GM12891 (cell line): ENCODE results near the gene GPR55.

Source experiments
- DNase-seq: peaks from one replicate; pipeline ENCODE4 v3.0.0; 2011; ENCODE audit warnings: low spot score; ENCODE audit not compliant: insufficient read length
- FAIRE-seq: peaks from 2 replicates; lab custom pipeline; 2011; peaks lifted over from hg19 to GRCh38; lab: Jason Lieb, UNC
- PAX5 ChIP-seq: IDR thresholded peaks from 2 replicates; pipeline ENCODE4 v1.6.1; 2011; ENCODE audit warnings: low read length, moderate library complexity, mild to moderate bottlenecking; ENCODE audit not compliant: insufficient read depth, severe bottlenecking
- POLR2A ChIP-seq: IDR thresholded peaks from 2 replicates; pipeline ENCODE4 v1.6.1; 2011; ENCODE audit warnings: low read depth, low read length, control low read depth
- POLR2AphosphoS5 ChIP-seq: IDR thresholded peaks from 2 replicates; pipeline ENCODE4 v1.6.1; 2011; ENCODE audit warnings: low read depth, low read length, control low read depth
- POU2F2 ChIP-seq: IDR thresholded peaks from 2 replicates; pipeline ENCODE4 v1.6.1; 2011; ENCODE audit warnings: low read depth, mild to moderate bottlenecking, control low read depth, low read length, moderate library complexity
- SPI1 ChIP-seq: IDR thresholded peaks from 2 replicates; pipeline ENCODE4 v1.6.1; 2011; ENCODE audit warnings: low read depth, low read length, control low read depth
- TAF1 ChIP-seq: IDR thresholded peaks from 2 replicates; pipeline ENCODE4 v1.6.1; 2011; ENCODE audit warnings: low read depth, low read length, control low read depth

Gene GPR55

DNA sequence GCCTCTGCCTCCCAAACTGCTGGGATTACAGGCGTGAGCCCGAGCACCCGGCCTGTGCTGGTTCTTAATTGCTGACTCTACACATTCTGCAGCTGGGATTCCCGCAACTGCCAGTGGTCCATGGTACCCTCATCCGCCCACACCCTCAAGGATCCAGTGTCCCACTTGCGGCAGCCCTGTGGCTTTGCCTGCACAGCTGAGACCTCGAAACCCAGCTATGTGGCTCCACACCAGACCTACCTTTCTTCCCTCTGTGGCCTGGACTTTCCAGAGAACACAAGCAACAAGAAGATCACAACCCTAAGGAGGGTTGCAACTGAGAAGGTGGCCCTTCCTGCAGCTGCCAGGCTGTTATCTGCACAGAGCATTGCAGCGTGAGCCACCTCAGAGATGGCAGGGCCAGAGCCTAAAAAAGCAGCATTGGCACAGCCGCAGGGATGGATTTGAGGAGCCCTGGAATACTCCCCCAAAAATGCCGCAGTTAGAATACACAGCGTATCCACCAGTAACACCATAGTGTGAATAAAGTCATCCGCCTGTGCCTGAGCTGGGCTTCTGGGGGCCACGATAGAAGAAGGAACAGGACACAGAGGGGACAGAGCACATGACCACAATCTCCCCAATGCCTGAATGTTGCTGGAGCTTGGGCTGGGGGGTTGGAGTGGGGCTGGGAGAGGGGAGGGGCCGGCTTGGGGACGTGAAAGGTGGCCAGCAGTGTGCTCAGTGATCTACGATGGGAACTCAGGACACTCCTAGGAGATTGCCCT lies 1.9 kb downstream of the GPR55 start:
- TF ChIP-seq TAF1 (peak; percentile 34; the same call in 1 of the 2 replicates), POLR2AphosphoS5 (no peak; the same call in 1 of the 2 replicates)
- DNase-seq (no peak), FAIRE-seq (peak; percentile 87)

DNA sequence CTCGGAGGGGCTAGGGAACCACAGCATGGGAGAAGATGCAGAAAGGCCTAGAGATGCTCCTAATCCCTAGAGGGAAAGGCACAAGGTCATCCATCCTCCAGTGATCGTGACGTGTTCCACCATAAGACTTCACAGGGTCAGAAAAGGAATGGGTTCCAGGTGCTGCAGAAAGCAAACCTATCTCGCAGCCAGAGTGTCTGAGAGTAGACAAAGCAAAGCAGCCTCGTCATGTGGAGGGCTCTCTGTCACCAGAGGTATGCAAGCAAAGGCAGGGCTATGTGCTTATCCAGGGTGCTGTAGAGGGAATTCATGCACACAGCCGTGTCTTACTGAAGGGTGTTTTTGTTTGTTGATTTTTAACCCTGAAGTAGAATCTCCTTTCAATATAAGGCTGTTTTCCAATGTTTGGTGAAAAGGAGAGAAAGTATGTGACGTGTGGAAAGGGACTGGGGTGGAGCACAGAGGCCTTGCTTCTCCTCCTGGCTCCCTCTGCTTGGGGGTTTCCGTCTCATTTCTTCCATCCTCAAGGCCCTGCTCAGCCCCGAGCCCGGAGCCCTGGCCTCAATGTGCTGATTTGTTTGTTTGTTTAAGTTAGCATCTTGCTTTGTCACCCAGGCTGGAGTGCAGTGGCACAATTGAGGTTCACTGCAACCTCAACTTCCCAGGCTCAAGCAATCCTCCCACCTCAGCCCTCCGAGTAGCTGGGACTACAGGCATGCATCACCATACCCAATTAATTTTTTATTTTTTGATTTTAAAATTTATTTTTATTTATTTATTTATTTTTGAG lies 3.0 kb downstream of the GPR55 start:
- DNase-seq (no peak), FAIRE-seq (peak; percentile 66)
- TF ChIP-seq TAF1 (no peak), PAX5 (no peak), POLR2A (peak; percentile 54), SPI1 (no peak), POU2F2 (peak; percentile 12; the same call in 1 of the 2 replicates), POLR2AphosphoS5 (no peak; the same call in 1 of the 2 replicates)

DNA sequence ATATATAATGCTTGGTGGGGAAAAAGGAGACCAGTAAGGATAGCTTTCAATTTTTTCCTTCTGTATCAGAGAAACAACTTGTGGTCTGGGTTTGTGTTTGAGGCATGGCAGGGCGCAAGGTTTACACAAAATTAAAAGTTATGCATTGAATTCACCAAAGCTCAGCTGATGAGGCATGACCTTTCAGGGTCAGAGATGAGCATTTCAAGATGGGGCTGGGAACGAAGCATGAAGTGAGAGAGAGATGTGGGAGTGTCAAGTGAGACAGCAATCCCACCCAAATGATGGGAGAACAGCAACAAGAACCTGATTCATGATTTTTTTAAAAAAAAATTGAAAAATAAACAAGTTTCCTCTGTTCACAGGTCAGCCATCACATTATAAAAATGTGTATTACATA lies 4.9 kb downstream of the GPR55 start:
- FAIRE-seq = peak; percentile 82

DNA sequence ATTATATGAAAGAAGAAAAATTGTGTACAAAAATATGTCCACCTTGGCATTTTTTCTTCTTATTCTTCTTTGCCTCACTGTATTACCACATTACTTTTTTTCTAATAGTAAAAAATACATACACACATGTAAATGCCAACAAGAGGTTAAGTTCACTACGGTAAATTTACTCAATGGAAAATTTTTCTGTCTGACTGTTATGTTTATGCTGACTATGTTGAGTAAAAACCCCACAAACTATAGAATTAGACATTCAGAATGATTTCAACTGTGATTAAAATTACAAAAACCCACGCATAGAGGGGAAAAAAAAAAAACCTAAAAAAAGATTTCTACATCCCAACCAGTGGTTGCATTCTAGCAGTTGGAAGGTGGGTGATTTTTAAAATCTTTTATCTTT lies 5.4 kb downstream of the GPR55 start:
- TF ChIP-seq POLR2AphosphoS5 = no peak
- no peak for TF ChIP-seq POLR2A
- TF ChIP-seq SPI1 = no peak
- TF ChIP-seq PAX5 = no peak
- no peak for TF ChIP-seq POU2F2
- TF ChIP-seq TAF1 = no peak
- DNase-seq (no peak), FAIRE-seq (no peak)

More for the DNA sequence above, 4.9 kb downstream of the GPR55 start:
- peak; percentile 48; the same call in 1 of the 2 replicates for TF ChIP-seq TAF1
- TF ChIP-seq PAX5 = no peak
- DNase-seq = no peak

DNA sequence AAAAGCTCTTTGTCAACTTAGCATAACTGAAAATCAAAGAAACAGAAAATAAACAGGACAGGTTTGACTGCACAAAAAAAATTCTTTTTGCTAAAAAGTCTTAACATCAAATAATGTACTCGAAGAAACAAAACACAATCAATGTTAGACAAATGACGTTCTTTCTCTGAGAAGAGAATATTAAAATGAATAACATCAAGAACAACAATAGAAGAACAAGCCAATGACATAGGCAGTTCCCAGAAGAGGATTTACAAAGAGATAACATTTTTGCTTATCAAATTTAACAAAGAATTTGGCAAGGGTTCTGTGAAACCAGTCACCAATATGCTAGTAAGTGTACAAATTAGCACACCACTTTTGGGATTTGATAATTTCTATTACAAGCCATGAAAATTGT lies 5.8 kb downstream of the GPR55 start:
- FAIRE-seq (no peak), DNase-seq (no peak)

DNA sequence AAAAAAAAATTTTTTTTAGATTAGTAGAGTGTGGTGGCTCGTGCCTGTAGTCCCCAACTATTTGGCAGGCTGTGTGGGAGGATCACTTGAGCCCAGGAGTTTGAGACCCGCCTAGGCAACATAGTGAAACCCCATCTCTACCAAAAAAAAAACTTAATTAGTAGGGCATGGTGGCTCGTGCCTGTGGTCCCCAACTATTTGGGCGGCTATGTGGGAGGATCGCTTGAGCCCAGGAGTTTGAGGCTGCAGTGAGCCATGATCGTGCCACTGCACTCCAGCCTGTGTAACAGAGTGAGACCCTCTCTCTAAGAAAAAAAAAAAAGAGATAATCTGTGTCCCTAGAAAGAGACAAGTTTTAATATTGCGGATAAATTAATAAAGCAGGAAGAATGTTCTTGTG lies 8.8 kb downstream of the GPR55 start:
- no peak for TF ChIP-seq TAF1
- TF ChIP-seq POLR2AphosphoS5 = no peak
- TF ChIP-seq POLR2A = no peak
- no peak for TF ChIP-seq PAX5
- no peak for TF ChIP-seq POU2F2
- no peak for TF ChIP-seq SPI1
- peak; percentile 23 for FAIRE-seq
- DNase-seq = no peak

More for the DNA sequence above, 5.8 kb downstream of the GPR55 start:
- TF ChIP-seq POLR2AphosphoS5 (no peak), POU2F2 (no peak), TAF1 (no peak), POLR2A (no peak), SPI1 (no peak), PAX5 (no peak)

DNA sequence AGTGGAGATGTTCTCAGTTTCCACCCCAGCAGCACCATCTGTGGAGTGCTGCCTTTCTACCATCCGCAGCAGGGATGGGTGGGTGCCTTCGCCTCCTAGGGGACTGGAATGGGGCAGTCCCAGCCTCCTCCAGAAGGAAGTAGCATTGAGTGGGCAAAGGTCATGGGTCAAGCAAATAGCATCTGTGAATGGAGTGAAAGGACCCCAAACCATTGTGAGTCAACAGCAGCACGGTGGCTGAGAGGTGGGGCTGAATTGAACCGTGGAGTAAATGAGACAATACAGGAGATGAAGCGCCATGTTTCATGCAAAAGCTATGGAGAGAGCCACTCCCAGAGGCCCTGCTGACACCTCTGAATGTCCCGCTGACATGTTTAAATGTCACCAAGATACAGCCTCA lies 9.7 kb downstream of the GPR55 start:
- DNase-seq (no peak), FAIRE-seq (peak; percentile 84)
- TF ChIP-seq TAF1 = no peak
- no peak for TF ChIP-seq PAX5

DNA sequence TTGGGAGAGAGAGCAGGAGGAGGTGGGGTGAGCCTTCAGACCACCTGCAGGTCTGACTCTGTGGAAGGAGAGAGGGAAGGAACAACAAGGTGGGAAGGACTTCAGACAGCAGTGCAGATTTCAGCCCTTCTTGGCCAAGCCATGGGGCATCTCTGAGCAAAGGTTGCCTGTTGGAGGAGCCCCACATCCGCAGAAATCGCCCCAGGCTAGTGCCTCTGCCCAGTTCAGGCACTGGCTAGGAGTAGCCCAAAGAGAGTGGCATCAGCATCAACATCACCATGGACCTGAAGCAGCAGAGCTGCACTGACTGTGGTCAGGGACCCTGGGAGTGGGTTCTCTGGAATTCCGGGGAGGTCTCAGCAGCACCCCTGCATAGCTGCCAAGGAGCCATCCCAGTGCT lies 10.2 kb downstream of the GPR55 start:
- DNase-seq (no peak), FAIRE-seq (no peak)

DNA sequence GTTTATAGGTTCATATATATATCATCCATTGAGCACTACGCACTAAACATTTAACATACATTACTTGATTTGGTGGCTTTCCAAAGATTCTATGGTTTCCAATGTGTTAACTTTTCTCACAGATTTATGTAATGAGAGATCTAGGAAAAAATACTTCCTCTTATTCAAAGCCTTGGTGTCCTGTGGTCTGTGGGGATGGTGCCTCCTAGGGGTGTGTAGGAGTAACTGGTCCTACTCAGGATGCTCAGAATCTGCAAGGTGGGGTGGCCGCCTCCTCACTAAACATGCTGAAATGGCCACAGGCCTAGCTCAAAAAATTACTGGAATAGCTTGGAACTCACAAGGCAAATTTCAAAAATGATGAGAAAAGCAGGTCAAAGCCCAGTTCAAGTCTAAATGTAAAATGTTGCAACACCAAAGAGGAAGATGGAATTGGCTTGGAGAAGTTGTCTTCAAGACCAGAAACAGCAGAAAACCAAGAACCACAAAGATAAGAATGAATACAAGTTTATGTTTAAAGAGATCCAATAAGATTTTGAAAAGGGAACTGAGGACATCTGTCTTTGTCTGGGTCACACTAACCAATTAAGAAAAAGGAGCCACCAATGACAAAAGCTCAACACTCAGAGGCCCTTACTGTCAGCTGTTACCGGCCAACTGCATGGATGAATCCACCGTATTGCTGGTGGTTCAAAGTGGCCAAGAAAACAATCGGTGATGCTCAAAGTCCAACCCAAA lies 11.5 kb downstream of the GPR55 start:
- DNase-seq = no peak
- FAIRE-seq = peak; percentile 87
- TF ChIP-seq SPI1 (peak; percentile 70), POU2F2 (no peak)

More for the DNA sequence above, 10.2 kb downstream of the GPR55 start:
- TF ChIP-seq SPI1 (no peak), PAX5 (no peak), POLR2AphosphoS5 (no peak), POU2F2 (no peak), POLR2A (no peak), TAF1 (no peak)
